Colonic mucosa (tissue), 4 donors: Measurements from ENCODE around the gene NELL2. TPM values are rescaled to one million over a fixed set of nuclear protein-coding genes. Genes with fewer than 3 reads are reported as not detected.

Experiments
- DNase-seq: peaks from one replicate; pipeline ENCODE4 v3.0.0-alpha.2; 2020
- H3K27ac ChIP-seq: fragments of 200-600 bp; one replicate; pipeline ENCODE4 v1.8.0; 2021
- H3K27me3 ChIP-seq: fragments of 200-600 bp; one replicate; pipeline ENCODE4 v1.8.0; 2021
- H3K36me3 ChIP-seq: fragments of 200-600 bp; one replicate; pipeline ENCODE4 v1.8.0; 2021
- H3K4me1 ChIP-seq: fragments of 200-600 bp; one replicate; pipeline ENCODE4 v1.8.0; 2021; ENCODE audit warnings: mild to moderate bottlenecking
- H3K4me3 ChIP-seq: fragments of 200-600 bp; one replicate; pipeline ENCODE4 v1.8.0; 2021
- H3K9ac ChIP-seq, 2 donors: one replicate each; pipeline ENCODE4 v1.7.0; 2013; ENCODE audit warnings: control low read depth in 2 of 2, low read depth in 2 of 2, low read length in 2 of 2
- H3K9me3 ChIP-seq: fragments of 200-600 bp; one replicate; pipeline ENCODE4 v1.8.0; 2021
- CTCF ChIP-seq: fragments of 200-600 bp; IDR thresholded peaks from one replicate; pipeline ENCODE4 v1.8.0; 2022; ENCODE audit warnings: antibody characterized with exemption, mild to moderate bottlenecking
- intact Hi-C: fragments of 100-400 bp; cut with DNase I; formaldehyde crosslinking; loops from one replicate; pipeline ENCODE4 v1.14.1; 2022
- total RNA-seq, 2 donors: library from RNA; stranded (reverse); fragmentation: NEBNext Ultra II Directional in 1 of 2; extraction: Animal tissue kit (Norgen Biotek cat#: 25700) in 1 of 2; gene quantifications; one replicate each; pipeline ENCODE4 v1.2.1, GENCODE V29; 2021
- donor health status: healthy.
- donor health status: DM: no; HTN: no; CAD: no.
- donor health status: DM: no; HTN: no; CAD: no.

The NELL2 gene
- total RNA-seq, 2 donors from 2014 or later: 2.1 to 3.0 TPM

GRCh38 chr12:44716711-44717110 lies 159.4 kb downstream of the NELL2 start:
- Histone ChIP-seq H3K9me3 (no peaks in the 10 kb centered on the region), H3K27ac (no peak overlapping the region), H3K4me3 (no peak overlapping the region), H3K27me3 (no peaks in the 10 kb centered on the region), H3K9ac (no peak overlapping the region), H3K36me3 (no peaks in the 10 kb centered on the region), H3K4me1 (no peaks in the 10 kb centered on the region)
- no peak for DNase-seq
- TF ChIP-seq CTCF: no peak
- intact Hi-C loops: no loop called here

DNA sequence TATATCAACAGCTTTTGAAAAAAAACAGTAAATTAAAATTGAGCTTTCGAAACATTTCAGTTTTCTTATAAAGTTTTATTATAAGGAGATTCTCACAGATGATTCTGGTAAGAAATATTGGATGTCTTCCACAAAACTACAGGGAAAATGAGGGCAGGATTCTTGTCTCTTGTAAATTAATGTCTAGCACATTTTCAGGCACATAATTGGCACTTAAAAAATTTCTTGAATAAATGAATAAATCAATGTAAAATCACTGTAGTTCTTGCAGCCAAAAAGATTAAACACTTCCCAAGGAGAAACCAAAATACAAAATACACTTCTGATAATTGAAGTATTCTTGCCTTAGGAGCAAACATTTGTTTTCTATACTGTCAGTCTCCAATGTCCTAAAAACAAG lies 164.4 kb downstream of the NELL2 start:
- no peaks in the 10 kb centered on the region for H3K36me3 ChIP-seq
- TF ChIP-seq CTCF: no peak
- no peak overlapping the region for H3K27ac ChIP-seq
- no peaks in the 10 kb centered on the region for H3K4me1 ChIP-seq
- no peak overlapping the region for H3K9ac ChIP-seq
- no peak overlapping the region for H3K4me3 ChIP-seq
- intact Hi-C loops: no loop called here
- no peaks in the 10 kb centered on the region for H3K27me3 ChIP-seq
- DNase-seq: no peak
- H3K9me3 ChIP-seq: no peaks in the 10 kb centered on the region

- H3K4me1 ChIP-seq: no peaks in the 10 kb centered on the region
- no peak overlapping the region for H3K9ac ChIP-seq
- H3K27me3 ChIP-seq: no peaks in the 10 kb centered on the region
- H3K4me3 ChIP-seq: no peak overlapping the region
- H3K27ac ChIP-seq: no peak overlapping the region
- intact Hi-C loops: no loop called here
- no peaks in the 10 kb centered on the region for H3K36me3 ChIP-seq
- TF ChIP-seq CTCF: no peak
- DNase-seq: no peak
- no peaks in the 10 kb centered on the region for H3K9me3 ChIP-seq
Measured at GRCh38 chr12:44709166-44709565, 166.9 kb downstream of the NELL2 start.

- Histone ChIP-seq H3K9ac (no peak overlapping the region), H3K9me3 (no peaks in the 10 kb centered on the region), H3K4me1 (no peaks in the 10 kb centered on the region), H3K4me3 (no peak overlapping the region), H3K36me3 (no peaks in the 10 kb centered on the region), H3K27me3 (no peaks in the 10 kb centered on the region), H3K27ac (no peak overlapping the region)
- intact Hi-C loops: no loop called here
- TF ChIP-seq CTCF: no peak
- no peak for DNase-seq
Measured at GRCh38 chr12:44708218-44708617, 167.9 kb downstream of the NELL2 start.

DNA sequence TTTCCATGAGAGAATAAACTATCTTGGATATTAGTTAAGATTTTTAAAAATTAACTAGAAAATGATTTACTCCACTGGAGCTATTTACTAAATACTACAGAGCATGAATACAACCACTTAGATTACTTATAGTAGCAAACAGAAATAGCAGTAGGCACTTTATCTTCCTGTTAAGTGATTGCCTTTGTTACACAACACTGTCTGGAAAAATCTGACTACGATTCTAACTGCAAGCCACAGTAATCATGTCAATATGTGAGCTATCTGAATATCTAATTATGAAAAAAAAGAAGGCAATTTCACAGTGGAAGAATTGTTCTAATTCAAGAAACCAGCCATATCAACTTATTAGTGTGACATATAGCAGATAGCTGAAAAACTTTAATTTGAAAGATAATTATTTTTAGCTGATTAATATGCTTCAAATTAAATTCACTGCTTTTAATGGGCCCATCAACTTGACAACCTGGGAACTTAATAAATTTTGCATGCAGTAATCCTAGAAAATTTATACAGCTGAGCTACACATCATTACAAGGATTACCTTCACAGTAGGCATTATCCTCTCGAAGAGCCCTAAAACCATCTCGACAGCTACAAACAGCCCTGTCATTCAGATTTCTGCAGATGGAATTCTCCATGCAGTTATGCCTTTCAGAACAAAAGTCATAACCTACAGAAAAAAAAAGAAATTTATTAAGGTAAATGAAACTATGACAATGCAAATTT lies 172.8 kb downstream of the NELL2 start:
- no peak for TF ChIP-seq CTCF

More for the DNA sequence above, 172.8 kb downstream of the NELL2 start:
- Histone ChIP-seq H3K9me3 (no peaks in the 10 kb centered on the region), H3K27me3 (no peaks in the 10 kb centered on the region), H3K4me3 (no peak overlapping the region), H3K36me3 (no peaks in the 10 kb centered on the region), H3K9ac (no peak overlapping the region), H3K27ac (no peak overlapping the region), H3K4me1 (no peaks in the 10 kb centered on the region)
- DNase-seq: no peak
- intact Hi-C loops: no loop called here
